ENCODE results near the gene CCDC89.

CCDC89 gene

GRCh38 chr11:85651118-85651517, 34.9 kb downstream of the CCDC89 start:
- no peak overlapping the region for H2AFZ ChIP-seq (ENCODE audit: low read depth, low read length, severe bottlenecking)
- no peak overlapping the region for H3K4me3 ChIP-seq (ENCODE audit: insufficient read depth, low read length, poor library complexity, severe bottlenecking)
- no peaks in the 10 kb centered on the region for H3K27me3 ChIP-seq (ENCODE audit: low read length)
- H4K20me1 ChIP-seq (ENCODE audit: low read depth, low read length): peaks cover 7% of the 10 kb centered on the region; the same call in 1 of the 2 replicates
- H3K27ac ChIP-seq (ENCODE audit: low read depth, low read length): no peak overlapping the region
- H3K4me2 ChIP-seq (ENCODE audit: low read depth, low read length, poor library complexity, severe bottlenecking): no peak overlapping the region
- H3K9me2 ChIP-seq (replicated peaks; ENCODE audit: insufficient read depth, low read length): no peaks in the 10 kb centered on the region
- no peak overlapping the region for H3K9ac ChIP-seq (ENCODE audit: low read length)
- H3K9me3 ChIP-seq (ENCODE audit: insufficient read depth, low read length): no peaks in the 10 kb centered on the region
- TF ChIP-seq CTCF (IDR thresholded peaks at IDR 0.05; ENCODE audit: insufficient read depth, low read length, poor library complexity, severe bottlenecking) (no peak), EZH2phosphoT487 (conservative IDR thresholded peaks at IDR 0.05; ENCODE audit: low read length) (no peak)
- H3K79me2 ChIP-seq (ENCODE audit: insufficient read depth, low read length): peaks cover 17% of the 10 kb centered on the region
- peaks cover 52% of the 10 kb centered on the region for H3F3A ChIP-seq (ENCODE audit: insufficient read depth)
- peaks cover 12% of the 10 kb centered on the region; the same call in 1 of the 2 replicates for H3K36me3 ChIP-seq (ENCODE audit: low read length)

GRCh38 chr11:85647604-85648299, 38.2 kb downstream of the CCDC89 start, which contains the start of gene TMEM126A:
TMEM126A (plus strand) TSS chr11:85647967; CDS start chr11:85650256, 2,289 bp downstream.
- peak within 1 kb of the TSS; percentile 96 for H3K4me2 ChIP-seq (ENCODE audit: low read depth, low read length, poor library complexity, severe bottlenecking)
- H3K9ac ChIP-seq (ENCODE audit: low read length): peak within 1 kb of the TSS; percentile 71
- peaks cover 22% of the 10 kb centered on the region for H3F3A ChIP-seq (ENCODE audit: insufficient read depth)
- H3K79me2 ChIP-seq (ENCODE audit: insufficient read depth, low read length): peaks cover 17% of the 10 kb centered on the region
- TF ChIP-seq EZH2phosphoT487 (conservative IDR thresholded peaks at IDR 0.05; ENCODE audit: low read length): no peak
- TF ChIP-seq CTCF (IDR thresholded peaks at IDR 0.05; ENCODE audit: insufficient read depth, low read length, poor library complexity, severe bottlenecking): no peak
- no peaks in the 10 kb centered on the region for H3K9me2 ChIP-seq (replicated peaks; ENCODE audit: insufficient read depth, low read length)
- H3K9me3 ChIP-seq (ENCODE audit: insufficient read depth, low read length): no peaks in the 10 kb centered on the region
- H3K36me3 ChIP-seq (ENCODE audit: low read length): no peaks in the 10 kb centered on the region
- peak within 1 kb of the TSS; percentile 57 for H3K27ac ChIP-seq (ENCODE audit: low read depth, low read length)
- no peaks in the 10 kb centered on the region for H4K20me1 ChIP-seq (ENCODE audit: low read depth, low read length)
- H2AFZ ChIP-seq (ENCODE audit: low read depth, low read length, severe bottlenecking): peak within 1 kb of the TSS; percentile 81
- no peaks in the 10 kb centered on the region for H3K27me3 ChIP-seq (ENCODE audit: low read length)
- peak within 1 kb of the TSS; percentile 81 for H3K4me3 ChIP-seq (ENCODE audit: insufficient read depth, low read length, poor library complexity, severe bottlenecking)

- H3F3A ChIP-seq (ENCODE audit: insufficient read depth): peaks cover 16% of the 10 kb centered on the region
- peak overlapping the region; percentile 81 for H2AFZ ChIP-seq (ENCODE audit: low read depth, low read length, severe bottlenecking)
- H3K27me3 ChIP-seq (ENCODE audit: low read length): no peaks in the 10 kb centered on the region
- H4K20me1 ChIP-seq (ENCODE audit: low read depth, low read length): no peaks in the 10 kb centered on the region
- peaks cover 17% of the 10 kb centered on the region for H3K79me2 ChIP-seq (ENCODE audit: insufficient read depth, low read length)
- peak overlapping the region; percentile 96 for H3K4me2 ChIP-seq (ENCODE audit: low read depth, low read length, poor library complexity, severe bottlenecking)
- peak overlapping the region; percentile 71 for H3K9ac ChIP-seq (ENCODE audit: low read length)
- no peaks in the 10 kb centered on the region for H3K9me2 ChIP-seq (replicated peaks; ENCODE audit: insufficient read depth, low read length)
- no peaks in the 10 kb centered on the region for H3K36me3 ChIP-seq (ENCODE audit: low read length)
- no peaks in the 10 kb centered on the region for H3K9me3 ChIP-seq (ENCODE audit: insufficient read depth, low read length)
- TF ChIP-seq EZH2phosphoT487 (conservative IDR thresholded peaks at IDR 0.05; ENCODE audit: low read length): no peak
- no peak for TF ChIP-seq CTCF (IDR thresholded peaks at IDR 0.05; ENCODE audit: insufficient read depth, low read length, poor library complexity, severe bottlenecking)
- H3K27ac ChIP-seq (ENCODE audit: low read depth, low read length): peak overlapping the region; percentile 57; the same call in 1 of the 2 replicates
- peak overlapping the region; percentile 81 for H3K4me3 ChIP-seq (ENCODE audit: insufficient read depth, low read length, poor library complexity, severe bottlenecking)
These were observed 38.9 kb downstream of the CCDC89 start for GRCh38 chr11:85647078-85647477.
